Left renal cortex interstitium (tissue), 4 donors: Measurements from ENCODE around the gene IL9. TPM values are rescaled to one million over a fixed set of nuclear protein-coding genes. Genes with fewer than 3 reads are reported as not detected.
A peak's percentile ranks its signal among the peaks of the same experiment; 100 is the strongest.

Source experiments
- DNase-seq, 4 donors: peaks; one replicate each; pipeline ENCODE4 v3.0.0-alpha.2; 2013; ENCODE audit warnings: low read depth in 4 of 4, low spot score in 2 of 4, missing footprints in 1 of 4
- polyA plus RNA-seq, 4 donors: library from polyadenylated mRNA; unstranded; fragments of 120-200 nt; gene quantifications; one replicate each; pipeline ENCODE4 v1.2.1, GENCODE V29; 2013; ENCODE audit not compliant: insufficient read length in 4 of 4

IL9 gene
- not detected for polyA plus RNA-seq

- DNase-seq = no peak
Measured at GRCh38 chr5:135895474-135896006, at the start of gene IL9. Gene IL9, minus strand, starts transcription at chr5:135895841. Its CDS starts 25 bp downstream, at chr5:135895816.

- DNase-seq = peak in 2 of 4 donors; percentile 55 to 72
Measured at GRCh38 chr5:135944967-135945560, 49.4 kb upstream of the IL9 start.

- DNase-seq = no peak
Measured at GRCh38 chr5:135944564-135944963, 48.9 kb upstream of the IL9 start.

GRCh38 chr5:135942202-135942771 lies 46.6 kb upstream of the IL9 start:
- no peak for DNase-seq

- DNase-seq = no peak
Measured at GRCh38 chr5:135941711-135942110, 46.1 kb upstream of the IL9 start.

GRCh38 chr5:135937245-135937911 lies 41.7 kb upstream of the IL9 start:
- DNase-seq = no peak

- DNase-seq = no peak
Measured at GRCh38 chr5:135934939-135935338, 39.3 kb upstream of the IL9 start.

- DNase-seq = no peak
Measured at GRCh38 chr5:135930949-135931295, 35.3 kb upstream of the IL9 start.

GRCh38 chr5:135930029-135930948 lies 34.6 kb upstream of the IL9 start:
- DNase-seq = peak in 1 of 4 donors; percentile 26

- DNase-seq = no peak
Measured at GRCh38 chr5:135921388-135921787, 25.7 kb upstream of the IL9 start.

GRCh38 chr5:135920199-135920598 lies 24.6 kb upstream of the IL9 start:
- no peak for DNase-seq

- no peak for DNase-seq
Measured at GRCh38 chr5:135916638-135917263, 21.1 kb upstream of the IL9 start.

- DNase-seq = no peak
Measured at GRCh38 chr5:135915466-135916001, 19.9 kb upstream of the IL9 start.

GRCh38 chr5:135913713-135914626 lies 18.3 kb upstream of the IL9 start:
- DNase-seq = no peak

GRCh38 chr5:135905144-135905543 lies 9.5 kb upstream of the IL9 start:
- DNase-seq = no peak

GRCh38 chr5:135901633-135902032 lies 6.0 kb upstream of the IL9 start:
- DNase-seq = no peak

- no peak for DNase-seq
Measured at GRCh38 chr5:135900276-135900675, 4.6 kb upstream of the IL9 start.

GRCh38 chr5:135898651-135899050 lies 3.0 kb upstream of the IL9 start:
- DNase-seq = no peak

- no peak for DNase-seq
Measured at GRCh38 chr5:135894789-135895188, 852 bp downstream of the IL9 start.
